Measurements from ENCODE around the gene PPOX.

DNA sequence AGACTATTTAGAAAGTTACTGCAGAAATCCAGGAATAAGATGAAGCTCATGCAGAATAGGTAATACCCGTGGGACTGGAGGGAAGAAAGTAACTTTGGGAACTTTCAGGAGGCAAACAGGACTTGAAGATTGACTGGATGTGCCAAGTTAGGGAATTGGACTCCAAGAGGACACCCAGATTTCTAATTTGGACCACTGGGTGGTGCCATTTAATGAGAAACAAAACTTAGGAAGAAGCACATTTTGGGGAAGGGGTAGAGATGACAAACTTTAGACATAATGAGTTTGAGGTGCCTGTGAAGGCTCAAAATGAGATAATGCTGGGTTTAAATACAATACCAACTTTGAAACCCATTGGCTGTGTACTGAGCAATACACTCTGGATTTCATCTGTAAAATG lies 14.4 kb downstream of the PPOX start:
- TF ChIP-seq POLR2AphosphoS5 (IDR thresholded peaks at IDR 0.05; ENCODE audit: low read depth, low read length): no peak
- TF ChIP-seq POLR2A (IDR thresholded peaks at IDR 0.05; ENCODE audit: low read depth, low read length): no peak

Measured in GM12892 (cell line).